Bronchial epithelial cell (primary cell): Measurements from ENCODE around the gene PIP5KL1. TPM values are rescaled to one million over a fixed set of nuclear protein-coding genes. Genes with fewer than 3 reads are reported as not detected.

ENCODE experiments used
- DNase-seq: peaks from one replicate; pipeline ENCODE4 v3.0.0-alpha.2; 2010; ENCODE audit warnings: low read depth
- FAIRE-seq: peaks from 2 replicates; lab custom pipeline; 2011; peaks lifted over from hg19 to GRCh38; lab: Jason Lieb, UNC
- H3K27me3 ChIP-seq: 2 replicates; pipeline ENCODE4 v1.5.1; 2011; ENCODE audit warnings: low read length; ENCODE audit not compliant: control insufficient read depth, insufficient read depth
- H3K36me3 ChIP-seq: 2 replicates; pipeline ENCODE4 v1.5.1; 2011; ENCODE audit warnings: low read length; ENCODE audit not compliant: control insufficient read depth, insufficient read depth
- H3K4me3 ChIP-seq: 2 replicates; pipeline ENCODE4 v1.5.1; 2011; ENCODE audit warnings: mild to moderate bottlenecking, low read depth, low read length, control low read depth
- CTCF ChIP-seq: IDR thresholded peaks from 2 replicates; pipeline ENCODE4 v1.5.1; 2011; ENCODE audit warnings: mild to moderate bottlenecking, moderate library complexity, low read length, control low read depth, inconsistent platforms; ENCODE audit not compliant: insufficient read depth, severe bottlenecking
- total RNA-seq: library from RNA; depleted of rRNA; stranded (reverse); fragments of >200 nt; gene quantifications from 2 replicates; pipeline ENCODE4 v1.2.1, GENCODE V29; 2014

Gene PIP5KL1
- total RNA-seq, 1 donor from 2014 or later, result 2.1 TPM

GRCh38 chr9:127924736-127925444 lies 5.7 kb downstream of the PIP5KL1 start:
- H3K4me3 ChIP-seq, result no peak overlapping the region
- no peaks in the 10 kb centered on the region for H3K27me3 ChIP-seq
- FAIRE-seq (no peak), DNase-seq (no peak)
- H3K36me3 ChIP-seq, result no peaks in the 10 kb centered on the region
- TF ChIP-seq CTCF, result no peak

GRCh38 chr9:127923771-127924170 lies 6.8 kb downstream of the PIP5KL1 start:
- no peaks in the 10 kb centered on the region for H3K27me3 ChIP-seq
- FAIRE-seq, result no peak
- H3K36me3 ChIP-seq, result no peaks in the 10 kb centered on the region
- no peak for TF ChIP-seq CTCF
- H3K4me3 ChIP-seq, result no peak overlapping the region
- peak; percentile 81 for DNase-seq

GRCh38 chr9:127923046-127923445 lies 7.5 kb downstream of the PIP5KL1 start:
- TF ChIP-seq CTCF, result no peak
- Histone ChIP-seq H3K36me3 (no peaks in the 10 kb centered on the region), H3K27me3 (no peaks in the 10 kb centered on the region), H3K4me3 (no peak overlapping the region)
- FAIRE-seq, result no peak
- no peak for DNase-seq

- Histone ChIP-seq H3K27me3 (no peaks in the 10 kb centered on the region), H3K36me3 (no peaks in the 10 kb centered on the region), H3K4me3 (no peak overlapping the region)
- DNase-seq (no peak), FAIRE-seq (no peak)
- TF ChIP-seq CTCF, result peak; percentile 94
Observed at GRCh38 chr9:127921557-127922120, 8.9 kb downstream of the PIP5KL1 start.

- Histone ChIP-seq H3K36me3 (no peaks in the 10 kb centered on the region), H3K27me3 (no peaks in the 10 kb centered on the region), H3K4me3 (no peak overlapping the region)
- no peak for TF ChIP-seq CTCF
- no peak for FAIRE-seq
- DNase-seq, result no peak
Observed at GRCh38 chr9:127920794-127921193, 9.8 kb downstream of the PIP5KL1 start.
